Natural killer cell (primary cell): ENCODE data around the gene SPOP. TPM values are rescaled to one million over a fixed set of nuclear protein-coding genes. Genes with fewer than 3 reads are reported as not detected.

Experiments used
- ATAC-seq, 3 donors: fragments of 150-1000 bp in 2 of 3; fragments of 200-7000 bp in 1 of 3; cut with Tn5 transposase; 1 replicate in 1 of 3; 2 replicates in 2 of 3; pipeline ENCODE4 v1.10.0; 2021; ENCODE audit warnings: mild to moderate bottlenecking in 2 of 3, moderate library complexity in 2 of 3
- DNase-seq, 2 donors: peaks; one replicate each; pipeline versions ENCODE4 v3.0.0 to v3.0.0-alpha.2; 2013 to 2021; ENCODE audit warnings: mixed read lengths in 1 of 2
- H3K27ac ChIP-seq: one replicate; pipeline ENCODE4 v1.5.1; 2013; ENCODE audit warnings: mild to moderate bottlenecking, low read length
- H3K27me3 ChIP-seq: one replicate; pipeline ENCODE4 v1.6.1; 2013; ENCODE audit warnings: low read length; ENCODE audit not compliant: control insufficient read depth, insufficient read depth
- H3K36me3 ChIP-seq: one replicate; pipeline ENCODE4 v1.6.1; 2013; ENCODE audit warnings: low read length; ENCODE audit not compliant: control insufficient read depth, insufficient read depth
- H3K4me1 ChIP-seq: one replicate; pipeline ENCODE4 v1.6.1; 2013; ENCODE audit warnings: low read length; ENCODE audit not compliant: control insufficient read depth, insufficient read depth
- H3K4me3 ChIP-seq: one replicate; pipeline ENCODE4 v1.5.1; 2013; ENCODE audit warnings: low read length
- H3K9me3 ChIP-seq: one replicate; pipeline ENCODE4 v1.6.1; 2013; ENCODE audit warnings: low read length; ENCODE audit not compliant: control insufficient read depth, insufficient read depth
- H3K27ac Mint-ChIP-seq, 2 donors: one replicate each; pipeline ENCODE4 v1.8.0; 2022; ENCODE audit warnings: mild to moderate bottlenecking in 2 of 2, mixed read lengths in 2 of 2, moderate library complexity in 1 of 2
- H3K27me3 Mint-ChIP-seq, 2 donors: one replicate each; pipeline ENCODE4 v1.8.0; 2022; ENCODE audit warnings: low read depth in 2 of 2, mixed read lengths in 2 of 2
- H3K36me3 Mint-ChIP-seq: one replicate; pipeline ENCODE4 v1.8.0; 2022; ENCODE audit warnings: mixed read lengths
- H3K4me1 Mint-ChIP-seq, 2 donors: one replicate each; pipeline ENCODE4 v1.8.0; 2022; ENCODE audit warnings: mixed read lengths in 2 of 2
- H3K4me3 Mint-ChIP-seq: one replicate; pipeline ENCODE4 v1.8.0; 2022; ENCODE audit warnings: mild to moderate bottlenecking, moderate library complexity, mixed read lengths
- H3K9me3 Mint-ChIP-seq, 2 donors: one replicate each; pipeline ENCODE4 v1.8.0; 2022; ENCODE audit warnings: mixed read lengths in 2 of 2
- CTCF ChIP-seq: fragments of 200-600 bp; IDR thresholded peaks from one replicate; pipeline ENCODE4 v1.8.0; 2022; ENCODE audit warnings: antibody characterized with exemption
- WGBS: methylation state at CpG from one replicate; pipeline ENCODE4 v1.1.7; 2013; ENCODE audit warnings: missing lambda C conversion rate; ENCODE audit not compliant: insufficient coverage; 5-methylcytosine and 5-hydroxymethylcytosine counted together
- intact Hi-C: fragments of 100-400 bp; cut with micrococcal nuclease; formaldehyde crosslinking; loops from one replicate; pipeline ENCODE4 v1.14.2; 2022
- total RNA-seq, 4 donors: library from RNA; stranded (reverse); fragments of 120-200 nt in 1 of 4; gene quantifications; one replicate each; pipeline versions ENCODE4 v1.2.3 to v1.2.4, GENCODE V29; 2013 to 2022

SPOP gene
- total RNA-seq, 3 donors from 2014 or later (not counting 1 experiment from before 2014, with no cell fraction given), result 45.4 to 56.5 (median 54.7) TPM

DNA sequence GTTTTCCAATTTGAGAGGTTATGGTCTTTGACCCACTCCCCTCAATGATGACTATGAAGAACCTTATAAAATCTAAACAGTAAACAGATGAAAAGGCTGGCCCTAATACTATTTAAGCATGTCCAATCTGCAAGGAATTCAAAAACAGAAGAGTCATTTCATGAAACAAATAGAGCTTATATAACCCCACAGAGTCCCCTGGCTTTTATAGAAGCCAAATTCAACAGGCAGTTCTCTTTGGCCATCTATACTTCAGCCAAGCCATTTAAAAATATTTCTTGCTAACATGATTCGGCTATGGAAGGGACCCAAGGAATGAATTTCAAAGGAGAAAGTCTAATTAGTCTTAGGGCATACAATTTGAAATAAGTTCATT is 43.4 kb downstream of the SPOP start:
- no peaks in the 10 kb centered on the region for H3K27me3 Mint-ChIP-seq
- H3K9me3 Mint-ChIP-seq, result no peaks in the 10 kb centered on the region
- no peak for TF ChIP-seq CTCF
- no peak for ATAC-seq
- 100% methylated on average over 1 of the region's 1 CpG for WGBS
- no peaks in the 10 kb centered on the region for H3K36me3 Mint-ChIP-seq
- H3K4me3 ChIP-seq, result no peak overlapping the region
- H3K9me3 ChIP-seq, result no peaks in the 10 kb centered on the region
- no peaks in the 10 kb centered on the region for H3K27me3 ChIP-seq
- no peaks in the 10 kb centered on the region for H3K4me1 ChIP-seq
- peaks cover 4% of the 10 kb centered on the region for H3K36me3 ChIP-seq
- no peak overlapping the region for H3K27ac ChIP-seq
- H3K27ac Mint-ChIP-seq, result peak overlapping the region in 1 of 2 donors; percentile 18
- intact Hi-C loops, result no loop called here
- no peak for DNase-seq
- H3K4me1 Mint-ChIP-seq, result peaks cover 16 to 23% of the 10 kb centered on the region in 2 donors
- no peak overlapping the region for H3K4me3 Mint-ChIP-seq

GRCh38 chr17:49633762-49634484 is 44.0 kb downstream of the SPOP start:
- intact Hi-C loops, result no loop called here
- Histone ChIP-seq H3K36me3 (peaks cover 4% of the 10 kb centered on the region), H3K4me3 (no peak overlapping the region), H3K9me3 (no peaks in the 10 kb centered on the region), H3K27ac (no peak overlapping the region), H3K4me1 (no peaks in the 10 kb centered on the region), H3K27me3 (no peaks in the 10 kb centered on the region)
- DNase-seq (no peak), ATAC-seq (no peak)
- Mint-ChIP-seq H3K27ac (peak overlapping the region in 1 of 2 donors; percentile 18), H3K27me3 (no peaks in the 10 kb centered on the region), H3K4me1 (peaks cover 17 to 25% of the 10 kb centered on the region in 2 donors), H3K4me3 (no peak overlapping the region), H3K9me3 (no peaks in the 10 kb centered on the region), H3K36me3 (no peaks in the 10 kb centered on the region)
- TF ChIP-seq CTCF, result no peak
- 93% methylated on average over 4 of the region's 4 CpGs for WGBS

DNA sequence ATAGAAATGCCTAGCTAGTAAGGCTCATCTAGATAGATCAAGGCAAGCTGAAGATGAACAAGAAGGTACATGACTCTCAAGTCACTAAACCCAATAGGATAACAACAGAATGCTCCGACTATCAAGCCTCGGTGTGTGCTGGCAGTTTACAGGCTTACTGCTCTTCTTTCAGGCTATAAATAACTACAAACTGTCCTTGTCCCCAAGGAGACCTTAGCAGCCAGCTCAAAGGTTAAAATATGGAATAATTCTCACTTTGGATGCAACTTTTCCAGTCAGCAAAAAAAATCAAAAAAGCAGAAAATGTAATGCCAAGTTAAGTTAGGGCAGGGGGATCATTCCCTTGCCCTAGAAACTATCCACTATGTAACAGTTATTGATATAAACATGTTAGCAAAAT is 44.6 kb downstream of the SPOP start:
- H3K4me3 Mint-ChIP-seq, result no peak overlapping the region
- Histone ChIP-seq H3K27ac (no peak overlapping the region), H3K4me3 (no peak overlapping the region), H3K4me1 (no peaks in the 10 kb centered on the region), H3K36me3 (peaks cover 4% of the 10 kb centered on the region), H3K9me3 (no peaks in the 10 kb centered on the region), H3K27me3 (no peaks in the 10 kb centered on the region)
- H3K27me3 Mint-ChIP-seq, result no peaks in the 10 kb centered on the region
- 94% methylated on average over 2 of the region's 2 CpGs for WGBS
- intact Hi-C loops, result no loop called here
- ATAC-seq (no peak), DNase-seq (no peak)
- no peaks in the 10 kb centered on the region for H3K9me3 Mint-ChIP-seq
- peaks cover 23 to 26% of the 10 kb centered on the region in 2 donors for H3K4me1 Mint-ChIP-seq
- TF ChIP-seq CTCF, result no peak
- peak overlapping the region in 1 of 2 donors; percentile 18 for H3K27ac Mint-ChIP-seq
- H3K36me3 Mint-ChIP-seq, result no peaks in the 10 kb centered on the region

GRCh38 chr17:49632201-49632600 is 45.7 kb downstream of the SPOP start:
- Histone ChIP-seq H3K4me1 (no peaks in the 10 kb centered on the region), H3K4me3 (no peak overlapping the region), H3K9me3 (no peaks in the 10 kb centered on the region), H3K27me3 (no peaks in the 10 kb centered on the region), H3K36me3 (peaks cover 4% of the 10 kb centered on the region), H3K27ac (no peak overlapping the region)
- DNase-seq (no peak), ATAC-seq (no peak)
- Mint-ChIP-seq H3K27me3 (no peaks in the 10 kb centered on the region), H3K4me1 (peaks cover 27 to 30% of the 10 kb centered on the region in 2 donors), H3K36me3 (no peaks in the 10 kb centered on the region), H3K4me3 (no peak overlapping the region), H3K9me3 (no peaks in the 10 kb centered on the region), H3K27ac (no peak overlapping the region)
- no peak for TF ChIP-seq CTCF
- 100% methylated on average over 4 of the region's 4 CpGs for WGBS
- intact Hi-C loops, result no loop called here
